Fibroblast of skin of back (primary cell): ENCODE data around the gene CACNA1E. TPM values are rescaled to one million over a fixed set of nuclear protein-coding genes. Genes with fewer than 3 reads are reported as not detected.

Experiments used
- DNase-seq: peaks from one replicate; pipeline ENCODE4 v3.0.0-alpha.2; 2013
- polyA plus RNA-seq, 2 experiments: library from polyadenylated mRNA; unstranded; fragments of 120-200 nt; gene quantifications; one replicate each; pipeline ENCODE4 v1.2.1, GENCODE V29; 2013; ENCODE audit not compliant: insufficient read length in 2 of 2

CACNA1E gene
- not detected for polyA plus RNA-seq (2013, experiment 1 of 2; ENCODE audit: insufficient read length)
- polyA plus RNA-seq (2013, experiment 2 of 2; ENCODE audit: insufficient read length) = not detected

DNA sequence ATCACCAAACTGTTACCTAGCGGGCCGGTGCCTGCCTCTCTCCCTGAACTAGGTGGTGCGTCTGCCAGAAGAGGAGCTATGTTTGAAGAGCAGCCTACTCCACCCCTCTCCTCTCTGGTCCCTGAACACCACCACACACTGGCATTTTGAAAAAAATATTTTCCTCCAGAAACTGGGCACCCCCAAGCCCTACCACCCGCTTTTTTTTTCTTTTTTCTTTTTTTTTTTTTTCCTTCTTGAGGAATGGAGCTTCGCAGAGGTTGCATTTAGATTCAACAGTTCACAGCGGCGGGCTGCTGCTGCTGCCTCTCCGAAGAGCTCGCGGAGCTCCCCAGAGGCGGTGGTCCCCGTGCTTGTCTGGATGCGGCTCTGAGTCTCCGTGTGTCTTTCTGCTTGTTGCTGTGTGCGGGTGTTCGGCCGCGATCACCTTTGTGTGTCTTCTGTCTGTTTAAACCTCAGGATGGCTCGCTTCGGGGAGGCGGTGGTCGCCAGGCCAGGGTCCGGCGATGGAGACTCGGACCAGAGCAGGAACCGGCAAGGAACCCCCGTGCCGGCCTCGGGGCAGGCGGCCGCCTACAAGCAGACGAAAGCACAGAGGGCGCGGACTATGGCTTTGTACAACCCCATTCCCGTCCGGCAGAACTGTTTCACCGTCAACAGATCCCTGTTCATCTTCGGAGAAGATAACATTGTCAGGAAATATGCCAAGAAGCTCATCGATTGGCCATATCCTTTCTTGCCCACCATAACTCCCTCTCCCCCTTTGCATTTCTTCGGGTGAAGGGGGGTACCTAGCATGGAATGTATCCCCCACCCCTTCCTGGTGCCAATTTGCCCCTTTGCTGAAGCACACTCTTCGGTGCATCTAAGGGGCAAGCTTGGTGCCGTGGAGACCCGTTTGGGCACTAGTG, at the start of gene CACNA1E:
Gene CACNA1E (plus strand): TSS at position 233 of the 911 bp plus-strand sequence. CDS start 228 bp downstream, at position 461.
- no peak for DNase-seq

DNA sequence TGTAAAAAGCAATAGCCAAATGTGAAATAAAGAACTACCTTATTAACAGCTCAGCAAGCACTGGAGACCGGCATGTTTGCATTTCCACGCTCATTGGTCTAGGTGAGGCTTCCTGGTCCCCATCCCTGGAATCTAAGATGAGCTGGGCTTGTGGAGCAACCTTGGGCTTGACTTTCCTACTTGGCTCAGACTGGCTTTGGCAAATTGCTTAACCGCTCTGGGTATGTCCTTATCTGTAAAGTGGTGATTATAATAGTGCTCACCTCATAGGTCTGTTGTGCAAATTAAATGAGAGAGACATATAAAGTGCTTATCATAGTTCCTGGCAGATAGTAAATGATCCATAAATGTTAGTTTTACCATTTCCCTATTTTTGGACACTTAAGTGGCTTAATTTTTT, 49.4 kb upstream of the CACNA1E start:
- DNase-seq = no peak

DNA sequence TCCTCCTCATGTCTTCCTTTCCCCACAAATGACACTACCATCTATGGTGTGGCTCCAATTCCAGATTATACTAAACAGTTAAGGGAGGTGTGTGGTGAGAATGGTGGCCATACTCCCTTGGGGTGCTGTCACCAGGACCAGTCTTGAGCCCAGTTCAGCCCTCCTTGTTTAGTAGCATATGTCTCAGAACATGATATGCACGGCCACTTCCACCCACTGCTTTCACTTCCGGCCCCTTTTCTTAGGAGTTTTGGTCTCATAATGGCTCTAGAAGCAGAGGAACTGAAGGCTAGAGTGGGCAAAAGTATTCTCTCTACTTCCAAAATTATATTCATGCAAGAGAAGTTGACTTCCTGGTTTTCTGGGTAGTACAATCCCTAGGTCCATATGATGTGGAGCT, 45.3 kb upstream of the CACNA1E start:
- no peak for DNase-seq

GRCh38 chr1:181440510-181440909, 42.8 kb upstream of the CACNA1E start:
- DNase-seq = no peak

DNA sequence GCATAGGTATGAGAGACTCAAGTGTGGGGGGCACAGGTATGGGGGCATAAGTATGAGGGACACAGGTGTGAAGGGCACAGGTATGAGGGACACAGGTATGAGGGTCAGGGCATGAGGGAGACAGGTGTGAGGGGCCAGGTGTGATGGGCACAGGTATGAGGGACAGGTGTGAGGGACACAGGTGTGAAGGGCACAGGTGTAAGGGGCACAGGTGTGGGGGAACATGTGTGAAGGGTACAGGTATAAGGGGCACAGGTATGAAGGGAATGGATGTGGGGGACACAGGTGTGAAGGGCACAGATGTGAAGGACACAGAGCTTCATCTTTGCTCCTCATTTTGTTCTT, 41.2 kb upstream of the CACNA1E start:
- DNase-seq = no peak

DNA sequence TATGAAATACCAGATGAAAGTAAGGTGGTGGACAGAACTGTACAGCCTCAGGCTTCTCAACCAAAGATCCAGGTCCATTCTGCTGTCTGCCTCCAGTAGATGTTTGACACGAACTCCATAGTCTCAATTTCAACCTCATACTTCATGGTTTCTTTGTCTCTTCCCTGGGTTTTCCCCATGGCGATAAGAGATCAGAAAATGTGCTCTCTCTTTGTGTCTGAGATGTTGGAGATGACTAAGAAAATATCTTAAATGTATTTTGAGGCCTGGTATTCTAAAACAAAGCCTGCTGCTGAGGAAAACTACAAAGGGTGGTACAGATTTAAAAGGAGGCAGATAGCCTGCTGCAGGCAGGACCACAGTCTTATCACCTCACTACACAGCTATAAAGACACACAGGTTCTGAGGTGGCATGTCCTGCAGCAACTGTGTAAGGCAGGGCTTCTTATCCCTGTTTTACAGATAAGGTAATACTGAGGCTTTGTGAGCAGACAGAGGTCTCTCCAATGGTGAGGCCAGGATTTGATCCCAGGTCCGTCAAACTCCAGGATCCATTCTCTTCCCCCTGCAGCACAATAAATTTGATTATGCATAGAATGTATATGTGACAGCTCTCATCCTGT, 40.0 kb upstream of the CACNA1E start:
- DNase-seq = no peak

DNA sequence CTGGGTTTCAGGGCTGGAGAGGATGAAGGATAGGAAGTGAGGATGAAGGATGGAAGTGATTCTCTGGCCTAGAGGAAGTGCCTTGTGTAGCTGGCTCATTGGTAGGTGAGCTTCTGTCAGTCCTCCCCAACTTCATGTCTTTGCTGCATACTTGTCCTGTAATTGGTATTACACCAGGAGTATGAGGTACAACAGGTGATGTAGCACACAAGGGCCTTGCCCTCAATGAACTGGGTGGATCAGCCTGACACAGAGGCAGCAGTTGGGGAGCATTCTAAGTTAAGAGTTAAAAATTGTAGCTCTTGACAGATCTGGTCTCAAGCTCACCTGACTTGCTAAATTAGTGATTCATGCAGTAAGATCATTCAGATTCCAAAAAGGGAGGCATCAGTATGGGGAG, 37.9 kb upstream of the CACNA1E start:
- no peak for DNase-seq

- DNase-seq = no peak
These were observed 34.9 kb upstream of the CACNA1E start for GRCh38 chr1:181448461-181448860.

- no peak for DNase-seq
These were observed 31.6 kb upstream of the CACNA1E start for GRCh38 chr1:181451661-181452230.

DNA sequence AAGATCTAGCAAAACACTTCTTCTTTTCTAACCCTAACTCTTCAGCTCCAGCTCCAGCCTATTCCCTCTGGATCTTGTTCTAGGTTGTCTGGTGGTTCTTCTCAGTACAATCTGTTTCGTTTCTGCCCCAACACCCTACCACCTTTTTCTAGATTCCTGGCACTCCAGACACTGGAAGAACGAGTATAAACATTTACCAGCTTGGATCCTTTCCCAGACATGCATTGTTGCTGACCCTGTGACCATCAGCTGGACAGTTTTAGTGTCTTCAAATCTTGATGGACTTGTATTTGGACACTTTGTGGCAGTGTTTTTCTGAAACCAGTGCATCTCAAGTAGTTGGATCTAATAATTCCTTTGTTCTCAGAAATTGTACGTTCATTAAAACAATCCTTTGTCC, 30.6 kb upstream of the CACNA1E start:
- no peak for DNase-seq

GRCh38 chr1:181453541-181454201, 29.6 kb upstream of the CACNA1E start:
- DNase-seq = no peak

DNA sequence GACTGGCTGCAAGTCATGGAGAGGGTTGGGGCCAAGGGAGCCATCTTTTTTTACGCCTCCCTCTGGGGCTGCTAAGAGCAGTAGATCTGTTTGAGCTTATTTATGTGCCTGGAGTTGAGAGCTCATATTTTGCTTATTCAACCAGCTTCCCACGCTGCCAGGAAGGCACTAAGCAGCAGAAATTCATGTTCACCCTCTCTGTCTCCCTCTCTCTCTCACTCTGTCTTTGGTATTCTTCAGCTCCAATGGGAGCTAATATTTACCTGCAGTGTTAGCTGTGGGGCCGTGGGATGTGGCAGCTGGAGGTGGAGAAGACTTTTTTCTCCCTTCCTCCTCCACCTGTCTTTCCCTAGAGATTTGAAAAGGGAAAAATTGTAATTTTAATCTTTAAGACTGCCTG, 26.8 kb upstream of the CACNA1E start:
- DNase-seq = no peak

GRCh38 chr1:181458419-181458818, 24.9 kb upstream of the CACNA1E start:
- no peak for DNase-seq

DNA sequence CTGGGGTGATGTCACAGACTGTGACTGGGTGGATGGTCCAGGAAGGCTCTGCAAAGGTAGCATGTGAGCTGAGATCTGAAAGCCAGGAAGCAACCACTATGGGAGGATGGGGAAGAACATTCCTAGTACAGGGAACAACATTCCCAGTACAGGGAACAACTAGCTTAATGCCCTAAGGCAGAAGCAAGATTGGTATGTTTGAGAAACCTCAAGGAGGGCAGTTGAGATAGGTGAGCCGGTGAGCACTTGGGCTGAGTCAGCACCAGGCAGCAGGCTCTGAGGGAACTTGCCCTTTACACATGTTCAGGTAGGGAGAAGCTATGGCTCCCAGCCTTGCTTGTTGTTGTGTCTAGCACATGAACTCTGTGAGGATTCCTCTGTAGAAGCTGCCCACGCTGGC, 24.2 kb upstream of the CACNA1E start:
- no peak for DNase-seq

GRCh38 chr1:181469829-181470228, 13.5 kb upstream of the CACNA1E start:
- DNase-seq = peak; percentile 70

DNA sequence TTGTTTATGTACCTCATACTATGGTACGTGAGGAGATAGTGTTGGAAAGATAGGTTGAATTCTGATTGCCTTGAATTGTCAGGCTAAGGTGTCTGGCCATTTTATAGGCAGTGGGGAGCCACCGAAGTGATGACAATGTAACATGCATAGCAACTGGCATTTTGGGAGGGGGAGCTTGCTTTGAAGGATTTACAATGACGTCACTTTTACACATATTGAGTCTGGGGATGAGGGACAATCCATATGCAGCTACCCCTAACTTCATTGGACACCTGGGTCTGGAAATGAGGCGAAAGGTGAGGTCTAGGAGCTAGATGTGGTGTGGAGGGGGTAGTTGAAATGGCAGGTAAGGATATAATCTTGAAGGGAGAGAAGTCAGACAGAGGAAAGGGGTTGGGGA, 7.7 kb upstream of the CACNA1E start:
- no peak for DNase-seq

GRCh38 chr1:181476581-181476980, 6.7 kb upstream of the CACNA1E start:
- no peak for DNase-seq

DNA sequence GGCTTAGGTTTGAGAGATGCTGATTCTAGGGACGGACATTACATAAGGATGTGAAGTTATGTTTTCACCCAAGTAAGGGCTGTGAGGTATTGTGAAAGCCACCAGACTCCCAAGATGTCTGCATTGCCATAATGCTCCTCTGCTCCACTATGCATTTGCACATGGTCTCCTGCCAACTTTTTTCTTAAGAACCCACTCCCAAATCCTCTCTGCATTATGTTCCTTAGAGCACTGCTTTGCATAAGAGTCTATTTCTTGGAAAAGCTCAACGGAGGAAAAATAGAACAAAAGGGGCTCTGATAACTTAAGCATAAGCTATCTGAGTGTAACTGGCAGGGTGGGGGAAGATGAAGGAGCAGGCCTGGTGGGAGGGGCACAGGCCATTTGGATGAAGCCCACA, 5.0 kb upstream of the CACNA1E start:
- no peak for DNase-seq

- peak; percentile 54 for DNase-seq
These were observed 4.1 kb upstream of the CACNA1E start for GRCh38 chr1:181479137-181479745.

DNA sequence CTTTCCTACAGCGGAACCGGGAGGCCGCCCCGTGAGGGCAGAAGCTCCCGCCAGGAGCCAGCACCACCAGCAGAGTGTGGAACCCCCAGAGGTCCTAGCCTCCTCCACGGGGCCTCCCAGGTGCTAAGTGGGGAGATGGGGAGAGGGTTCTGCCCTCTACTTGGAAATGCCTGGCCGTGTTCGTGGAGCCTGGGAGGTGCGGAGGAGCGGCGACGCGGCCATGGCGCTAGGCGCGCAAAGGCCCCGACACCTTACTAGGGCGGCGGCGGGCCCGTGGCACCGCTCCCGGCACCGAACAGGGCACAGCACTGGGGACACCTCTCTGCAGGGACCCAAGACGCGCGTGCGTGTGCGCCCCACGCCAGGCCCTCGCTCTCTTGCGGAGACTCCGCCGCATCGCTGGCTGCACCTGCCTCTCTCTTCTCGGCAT, 1.3 kb upstream of the CACNA1E start:
- no peak for DNase-seq

- peak; percentile 19 for DNase-seq
These were observed 614 bp upstream of the CACNA1E start for GRCh38 chr1:181482521-181483284.

DNA sequence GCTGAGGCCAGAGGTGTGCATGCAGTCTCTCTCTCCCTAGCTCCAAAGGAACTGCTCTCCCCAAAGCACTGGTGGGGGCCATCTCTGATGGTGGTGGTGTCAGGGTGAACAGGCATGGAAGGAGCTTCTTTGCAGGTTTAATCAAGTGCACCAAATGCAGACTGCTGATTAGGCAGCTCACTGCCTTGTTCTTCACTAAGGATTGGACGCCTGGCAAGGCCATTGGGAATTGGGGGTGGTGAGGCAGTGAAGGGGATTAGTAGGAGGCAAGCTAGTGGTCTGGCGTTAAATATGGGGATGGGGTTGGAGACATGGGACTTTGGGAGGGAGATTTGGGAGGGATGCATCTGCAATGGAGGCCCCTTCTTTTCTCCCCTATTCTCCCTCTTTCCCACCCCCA, 1.5 kb downstream of the CACNA1E start:
- no peak for DNase-seq
